Hair follicle dermal papilla cell (primary cell): Measurements from ENCODE around the gene UNC45A. TPM values are rescaled to one million over a fixed set of nuclear protein-coding genes. Genes with fewer than 3 reads are reported as not detected.

ENCODE experiments used
- small RNA-seq: library from RNA; depleted of rRNA; stranded (forward); fragments of <200 nt; gene quantifications from one replicate; pipeline ENCODE3, GENCODE V24; 2012
- total RNA-seq: library from RNA; depleted of rRNA; stranded (reverse); fragments of >200 nt; gene quantifications from 2 replicates; pipeline ENCODE4 v1.2.3, GENCODE V29; 2012

Gene UNC45A, protein sequence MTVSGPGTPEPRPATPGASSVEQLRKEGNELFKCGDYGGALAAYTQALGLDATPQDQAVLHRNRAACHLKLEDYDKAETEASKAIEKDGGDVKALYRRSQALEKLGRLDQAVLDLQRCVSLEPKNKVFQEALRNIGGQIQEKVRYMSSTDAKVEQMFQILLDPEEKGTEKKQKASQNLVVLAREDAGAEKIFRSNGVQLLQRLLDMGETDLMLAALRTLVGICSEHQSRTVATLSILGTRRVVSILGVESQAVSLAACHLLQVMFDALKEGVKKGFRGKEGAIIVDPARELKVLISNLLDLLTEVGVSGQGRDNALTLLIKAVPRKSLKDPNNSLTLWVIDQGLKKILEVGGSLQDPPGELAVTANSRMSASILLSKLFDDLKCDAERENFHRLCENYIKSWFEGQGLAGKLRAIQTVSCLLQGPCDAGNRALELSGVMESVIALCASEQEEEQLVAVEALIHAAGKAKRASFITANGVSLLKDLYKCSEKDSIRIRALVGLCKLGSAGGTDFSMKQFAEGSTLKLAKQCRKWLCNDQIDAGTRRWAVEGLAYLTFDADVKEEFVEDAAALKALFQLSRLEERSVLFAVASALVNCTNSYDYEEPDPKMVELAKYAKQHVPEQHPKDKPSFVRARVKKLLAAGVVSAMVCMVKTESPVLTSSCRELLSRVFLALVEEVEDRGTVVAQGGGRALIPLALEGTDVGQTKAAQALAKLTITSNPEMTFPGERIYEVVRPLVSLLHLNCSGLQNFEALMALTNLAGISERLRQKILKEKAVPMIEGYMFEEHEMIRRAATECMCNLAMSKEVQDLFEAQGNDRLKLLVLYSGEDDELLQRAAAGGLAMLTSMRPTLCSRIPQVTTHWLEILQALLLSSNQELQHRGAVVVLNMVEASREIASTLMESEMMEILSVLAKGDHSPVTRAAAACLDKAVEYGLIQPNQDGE
- total RNA-seq: 78.1 and 79.5 TPM in 2 replicates

DNA sequence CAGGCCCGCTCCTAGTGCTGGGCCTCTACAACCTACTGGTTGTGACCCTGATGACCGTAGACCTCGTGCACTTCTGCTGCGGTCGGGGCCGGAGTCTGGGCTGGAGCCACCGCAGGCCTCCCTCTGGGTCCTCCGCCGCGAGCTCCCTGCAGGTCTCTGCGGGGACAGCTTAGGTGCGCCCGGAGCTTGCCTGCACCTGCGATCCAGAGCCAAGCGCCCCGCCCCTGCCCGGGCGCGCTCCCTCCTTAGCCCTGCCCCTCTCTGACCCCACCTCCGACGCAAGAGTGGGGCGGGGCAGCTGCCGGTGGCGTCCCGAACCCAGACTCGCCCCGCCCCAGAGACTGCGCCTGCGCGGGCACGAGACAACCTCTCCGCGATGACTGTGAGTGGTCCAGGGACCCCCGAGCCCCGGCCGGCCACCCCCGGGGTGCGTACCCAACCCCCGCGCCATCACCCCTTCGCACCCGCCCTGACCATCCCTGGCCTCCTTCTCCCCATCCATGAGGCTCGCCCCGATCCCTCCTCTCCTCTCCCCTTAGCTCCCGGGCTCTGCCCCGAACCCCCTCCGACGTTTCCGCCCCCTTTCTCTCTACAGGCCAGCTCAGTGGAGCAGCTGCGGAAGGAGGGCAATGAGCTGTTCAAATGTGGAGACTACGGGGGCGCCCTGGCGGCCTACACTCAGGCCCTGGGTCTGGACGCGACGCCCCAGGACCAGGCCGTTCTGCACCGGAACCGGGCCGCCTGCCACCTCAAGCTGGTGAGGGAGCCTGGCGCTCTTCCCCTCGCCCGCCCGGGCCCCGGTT, at the start of gene UNC45A:
Gene UNC45A (plus strand): TSS at position 337 of the 803 bp plus-strand sequence. CDS start 40 bp downstream, at position 377.

GRCh38 chr15:90902840-90903732, 32.0 kb upstream of the UNC45A start, which contains the start of gene MAN2A2:
Gene MAN2A2 (plus strand): TSS chr15:90903302. CDS start chr15:90904208, 906 bp downstream.

GRCh38 chr15:90931828-90932659, 3.0 kb upstream of the UNC45A start, which contains the start of gene HDDC3:
Gene HDDC3 (minus strand): TSS chr15:90932549. CDS start chr15:90932540, 9 bp downstream.

DNA sequence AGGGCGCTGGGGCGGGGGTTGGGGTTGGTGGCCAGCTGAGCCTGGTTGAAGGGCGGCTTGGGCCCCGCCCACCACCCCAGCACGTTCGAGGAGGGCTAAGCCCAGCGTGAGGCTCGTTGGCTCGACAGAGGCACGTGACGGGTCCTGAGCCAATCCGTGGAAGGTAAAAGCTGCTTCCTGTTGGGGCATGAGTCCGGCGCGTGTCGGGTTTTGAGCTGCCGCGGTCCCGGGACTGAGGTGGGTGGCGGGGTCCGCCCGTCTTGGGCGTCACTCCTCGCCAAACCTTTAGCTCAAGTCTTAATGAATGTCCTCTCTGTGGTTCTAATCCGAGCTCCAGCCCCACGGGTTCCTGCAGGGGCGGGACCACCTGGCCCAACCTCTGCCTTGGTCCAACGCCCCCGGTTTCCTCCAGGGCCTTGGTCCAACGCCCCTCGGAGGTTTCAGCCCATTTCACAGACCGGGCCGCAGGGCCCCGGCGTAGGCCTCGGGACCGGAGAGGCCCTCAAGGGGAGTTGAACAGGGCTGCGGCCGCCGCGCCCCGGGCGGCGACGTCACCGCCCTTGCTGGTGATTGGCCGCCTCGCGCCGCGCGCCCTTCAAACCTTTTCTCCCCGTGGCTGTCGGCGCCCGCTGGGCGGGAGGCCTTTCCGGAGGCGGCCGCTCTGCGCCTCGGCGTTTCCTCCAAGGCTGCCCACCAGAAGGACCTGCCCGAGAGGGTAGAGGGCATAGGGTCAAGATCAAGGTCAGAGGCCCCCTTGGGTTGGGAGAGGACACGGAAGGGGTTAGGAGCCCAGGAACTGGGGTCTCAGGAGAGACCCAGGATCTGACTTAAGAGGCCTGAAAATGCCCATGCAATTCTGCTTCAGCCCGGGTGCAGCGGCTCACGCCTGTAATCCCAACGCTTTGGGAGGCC, 19.9 kb downstream of the UNC45A start, which contains the start of gene RCCD1:
Gene RCCD1 (plus strand): TSS at position 173 of the 912 bp plus-strand sequence. CDS start 1,851 bp downstream, outside the sequence.

GRCh38 chr15:90994417-90995311, 59.6 kb downstream of the UNC45A start, which contains the start of gene PRC1:
Gene PRC1 (minus strand): TSS chr15:90994535. CDS start chr15:90994417, 118 bp downstream.

Small RNA genes within 50 kb of the gene (small RNA-seq; reads per million reads assigned to genes)
- not detected for gene RF00019

Other genes starting within 250 kb of the UNC45A start
- gene BLM, start 217.9 kb upstream of the UNC45A start, total RNA-seq: 0.49 and 0.61 TPM in 2 replicates
- gene FURIN, start 66.7 kb upstream of the UNC45A start, total RNA-seq: 46.3 and 48.4 TPM in 2 replicates
- 11.7 and 16.0 TPM in 2 replicates for gene FES, start 50.8 kb upstream of the UNC45A start, total RNA-seq
- 12.5 and 23.0 TPM in 2 replicates for gene MAN2A2, start 32.0 kb upstream of the UNC45A start, total RNA-seq
- gene HDDC3, start 2.7 kb upstream of the UNC45A start, total RNA-seq: 11.0 and 14.3 TPM in 2 replicates
- 10.9 and 13.0 TPM in 2 replicates for gene RCCD1, start 19.6 kb downstream of the UNC45A start, total RNA-seq
- gene PRC1, start 59.2 kb downstream of the UNC45A start, total RNA-seq: 19.3 and 21.1 TPM in 2 replicates
- gene VPS33B, start 87.3 kb downstream of the UNC45A start, total RNA-seq: 11.7 and 11.8 TPM in 2 replicates
- gene SV2B, start 165.0 kb downstream of the UNC45A start, total RNA-seq: not detected in 2 replicates